Measurements from ENCODE around the gene SULT2B1. TPM values are rescaled to one million over a fixed set of nuclear protein-coding genes. Genes with fewer than 3 reads are reported as not detected.
A peak's percentile ranks its signal among the peaks of the same experiment; 100 is the strongest.

Gene SULT2B1
- 10 to 100 TPM; 14.6 to 43.0 TPM for total RNA-seq

DNA sequence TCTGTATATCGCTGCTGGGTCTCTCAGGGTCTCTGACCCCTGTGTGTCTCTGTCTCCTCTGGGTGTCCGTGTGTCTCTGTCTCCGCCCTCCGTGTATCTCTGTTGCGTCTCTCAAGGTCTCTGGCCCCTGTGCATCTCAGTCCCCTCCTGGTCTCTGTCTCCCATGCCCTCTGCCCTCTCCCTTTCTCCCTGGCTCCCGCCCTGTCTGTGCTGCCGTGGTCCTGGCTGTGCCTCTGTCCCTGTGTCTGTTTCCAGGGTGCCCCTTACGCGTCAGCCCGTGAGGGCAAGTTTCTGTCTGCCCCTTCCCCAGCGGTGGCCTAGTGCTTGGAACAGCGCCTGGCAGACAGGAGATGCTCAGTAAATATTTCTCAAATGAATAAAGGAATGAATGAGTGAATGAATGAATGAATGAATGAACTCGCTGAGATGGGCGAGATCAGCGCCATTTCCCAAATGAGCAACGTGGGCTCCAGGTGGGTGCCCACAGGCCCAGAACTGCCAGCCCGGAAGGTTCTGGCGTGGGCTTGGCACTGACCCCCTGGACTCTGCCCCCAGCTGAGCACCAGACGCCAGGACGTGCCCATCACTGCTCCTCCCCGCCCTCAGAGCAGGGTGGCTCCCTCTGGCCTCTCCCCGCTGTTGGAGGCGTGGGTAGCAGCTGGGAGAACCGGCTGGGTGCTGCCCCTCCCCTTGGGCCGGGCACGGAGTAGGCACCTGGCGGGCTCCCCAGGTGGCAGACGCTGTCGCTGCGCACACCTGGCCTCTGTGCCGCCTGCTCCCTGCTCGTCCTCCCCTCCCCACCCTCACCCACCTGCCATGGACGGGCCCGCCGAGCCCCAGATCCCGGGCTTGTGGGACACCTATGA is at the start of gene SULT2B1:
Gene SULT2B1 (plus strand): TSS at position 736 of the 866 bp plus-strand sequence. CDS start 81 bp downstream, at position 817.
- Histone ChIP-seq H3K27ac (peak within 1 kb of the TSS; percentile 87 to 90), H3K9me3 (no peaks in the 10 kb centered on the region), H3K4me1 (replicated peaks) (peaks cover 5% of the 10 kb centered on the region), H3K36me3 (no peaks in the 10 kb centered on the region), H3K27me3 (replicated peaks; ENCODE audit: insufficient read depth) (no peaks in the 10 kb centered on the region), H3K4me3 (peak within 1 kb of the TSS; percentile 42 to 48)
- TF ChIP-seq CTCF (IDR thresholded peaks at IDR 0.05) (peak in 2 of 4 experiments; percentile 30 to 37), POLR2A (IDR thresholded peaks at IDR 0.05) (peak; percentile 74), POLR2AphosphoS5 (IDR thresholded peaks at IDR 0.05) (peak; percentile 95)
- DNase-seq (ENCODE audit: low spot score) = peak; percentile 90
- 40% methylated on average over 36 of the region's 36 CpGs for WGBS
- intact Hi-C loops (cut with DNase I) = no loop called here

- WGBS = 29% methylated on average over 27 of the region's 27 CpGs
- DNase-seq (ENCODE audit: low spot score) = no peak
- TF ChIP-seq POLR2A (IDR thresholded peaks at IDR 0.05) = peak; percentile 83
- TF ChIP-seq CTCF (IDR thresholded peaks at IDR 0.05) = peak in 1 of 4 experiments; percentile 2
- TF ChIP-seq POLR2AphosphoS5 (IDR thresholded peaks at IDR 0.05) = peak; percentile 74
- Histone ChIP-seq H3K27ac (peak overlapping the region; percentile 27 to 69), H3K27me3 (replicated peaks; ENCODE audit: insufficient read depth) (no peaks in the 10 kb centered on the region), H3K4me3 (peak overlapping the region; percentile 2 to 22), H3K36me3 (no peaks in the 10 kb centered on the region), H3K9me3 (no peaks in the 10 kb centered on the region), H3K4me1 (replicated peaks) (peaks cover 9% of the 10 kb centered on the region)
- intact Hi-C loops (cut with DNase I) = no loop called here
Observed at GRCh38 chr19:48502350-48503018, 49.5 kb upstream of the SULT2B1 start.

DNA sequence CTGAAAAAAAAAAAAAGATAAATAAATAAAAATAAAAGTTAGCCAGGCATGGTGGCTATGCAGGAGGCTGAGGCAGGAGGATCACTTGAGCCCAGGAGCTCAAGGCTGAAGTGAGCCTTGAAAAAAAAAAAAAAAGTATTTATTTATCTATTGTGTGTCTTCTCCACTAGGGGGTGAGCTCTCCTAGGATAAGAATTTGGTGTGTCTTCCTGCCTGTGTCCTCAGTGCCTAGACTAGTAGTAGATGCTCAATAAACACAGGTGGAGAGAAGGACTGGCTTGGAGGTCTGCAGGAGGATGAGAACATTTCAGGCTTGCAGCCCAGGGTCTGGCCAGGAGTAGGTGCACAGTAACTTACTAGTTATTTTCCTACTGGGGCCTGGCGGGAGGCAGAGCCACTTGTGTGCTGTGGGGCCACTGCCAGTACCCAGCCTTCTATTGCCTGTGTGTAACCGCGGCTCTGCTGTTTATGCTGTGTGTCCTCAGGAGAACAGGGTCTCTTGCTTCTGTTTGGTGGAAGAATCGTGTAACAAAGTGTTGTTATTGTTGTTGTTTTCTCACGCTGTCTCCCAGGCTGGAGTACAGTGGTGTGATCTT is 45.7 kb upstream of the SULT2B1 start:
- Histone ChIP-seq H3K27ac (no peak overlapping the region), H3K9me3 (no peaks in the 10 kb centered on the region), H3K4me3 (no peak overlapping the region), H3K27me3 (replicated peaks; ENCODE audit: insufficient read depth) (no peaks in the 10 kb centered on the region), H3K36me3 (no peaks in the 10 kb centered on the region), H3K4me1 (replicated peaks) (peaks cover 3% of the 10 kb centered on the region)
- no peak for DNase-seq (ENCODE audit: low spot score)
- intact Hi-C loops (cut with DNase I) = loop anchor here (5.0 kb wide), 1 partner anchor 81 kb away; no protein-coding TSS in a partner anchor
- WGBS = 80% methylated on average over 5 of the region's 5 CpGs
- TF ChIP-seq CTCF (IDR thresholded peaks at IDR 0.05) = peak; percentile 56 to 75 (median 63)
- TF ChIP-seq POLR2A (IDR thresholded peaks at IDR 0.05) = no peak

- Histone ChIP-seq H3K36me3 (no peaks in the 10 kb centered on the region), H3K9me3 (no peaks in the 10 kb centered on the region), H3K4me1 (replicated peaks) (no peaks in the 10 kb centered on the region), H3K27me3 (replicated peaks; ENCODE audit: insufficient read depth) (no peaks in the 10 kb centered on the region), H3K4me3 (no peak overlapping the region), H3K27ac (no peak overlapping the region)
- 91% methylated on average over 7 of the region's 7 CpGs for WGBS
- TF ChIP-seq POLR2AphosphoS5 (IDR thresholded peaks at IDR 0.05) = no peak
- TF ChIP-seq CTCF (IDR thresholded peaks at IDR 0.05) = no peak
- TF ChIP-seq POLR2A (IDR thresholded peaks at IDR 0.05) = no peak
- intact Hi-C loops (cut with DNase I) = loop anchor here (5.0 kb wide), 1 partner anchor 79 kb away; no protein-coding TSS in a partner anchor
- no peak for DNase-seq (ENCODE audit: low spot score)
Observed at GRCh38 chr19:48507911-48508439, 44.0 kb upstream of the SULT2B1 start.

All from prostate gland (tissue), 2 donors.